Measurements from ENCODE around the gene RNF13.
A peak's percentile ranks its signal among the peaks of the same experiment; 100 is the strongest.

DNA sequence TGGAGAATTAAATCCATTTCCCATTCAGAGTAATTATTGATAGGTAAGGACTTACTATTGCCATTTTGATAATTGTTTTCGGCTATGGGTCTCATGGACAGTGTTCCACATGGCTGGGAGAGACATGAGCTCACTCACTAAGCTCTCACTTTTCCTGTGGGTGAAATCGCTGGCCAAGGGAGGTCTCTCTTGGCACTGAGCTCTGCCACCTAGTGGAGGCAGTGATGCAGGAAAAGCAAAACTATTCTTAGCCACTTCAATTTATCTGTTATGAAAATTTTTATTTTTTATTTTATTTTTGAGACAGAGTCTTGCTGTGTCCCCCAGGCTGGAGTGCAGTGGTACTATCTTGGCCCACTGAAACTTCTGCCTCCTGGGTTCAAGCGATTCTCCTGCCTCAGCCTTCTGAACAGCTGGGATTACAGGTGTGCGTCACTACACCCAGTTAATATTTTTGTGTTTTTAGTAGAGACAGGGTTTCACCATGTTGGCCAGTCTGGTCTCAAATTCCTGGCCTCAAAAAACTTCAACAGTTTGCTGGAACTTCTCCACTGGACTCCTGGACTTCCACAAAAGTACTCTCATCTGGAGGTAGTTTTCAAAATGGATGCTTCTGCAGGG, 4.7 kb upstream of the RNF13 start:
- TF ChIP-seq, protein P1, sequence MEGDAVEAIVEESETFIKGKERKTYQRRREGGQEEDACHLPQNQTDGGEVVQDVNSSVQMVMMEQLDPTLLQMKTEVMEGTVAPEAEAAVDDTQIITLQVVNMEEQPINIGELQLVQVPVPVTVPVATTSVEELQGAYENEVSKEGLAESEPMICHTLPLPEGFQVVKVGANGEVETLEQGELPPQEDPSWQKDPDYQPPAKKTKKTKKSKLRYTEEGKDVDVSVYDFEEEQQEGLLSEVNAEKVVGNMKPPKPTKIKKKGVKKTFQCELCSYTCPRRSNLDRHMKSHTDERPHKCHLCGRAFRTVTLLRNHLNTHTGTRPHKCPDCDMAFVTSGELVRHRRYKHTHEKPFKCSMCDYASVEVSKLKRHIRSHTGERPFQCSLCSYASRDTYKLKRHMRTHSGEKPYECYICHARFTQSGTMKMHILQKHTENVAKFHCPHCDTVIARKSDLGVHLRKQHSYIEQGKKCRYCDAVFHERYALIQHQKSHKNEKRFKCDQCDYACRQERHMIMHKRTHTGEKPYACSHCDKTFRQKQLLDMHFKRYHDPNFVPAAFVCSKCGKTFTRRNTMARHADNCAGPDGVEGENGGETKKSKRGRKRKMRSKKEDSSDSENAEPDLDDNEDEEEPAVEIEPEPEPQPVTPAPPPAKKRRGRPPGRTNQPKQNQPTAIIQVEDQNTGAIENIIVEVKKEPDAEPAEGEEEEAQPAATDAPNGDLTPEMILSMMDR (IDR thresholded peaks at IDR 0.05; ENCODE audit: low read length) = peak; percentile 65
- TF ChIP-seq EZH2 (optimal IDR thresholded peaks at IDR 0.05; ENCODE audit: low read depth, low read length) (no peak), EZH2phosphoT487 (IDR thresholded peaks at IDR 0.05; ENCODE audit: low read length) (no peak)

All from MM.1S (cell line).